CD4-positive, alpha-beta T cell (primary cell): ENCODE results near the gene SGTA. TPM values are rescaled to one million over a fixed set of nuclear protein-coding genes. Genes with fewer than 3 reads are reported as not detected.

ENCODE experiments used
- ATAC-seq: fragments of 200-7000 bp; cut with Tn5 transposase; one replicate; pipeline ENCODE4 v1.10.0; 2022; ENCODE audit warnings: mild to moderate bottlenecking; ENCODE audit not compliant: poor library complexity
- CTCF ChIA-PET: fragments of 350-600 bp; sonication (Branson Sonifier 250); formaldehyde crosslinking; loops from one replicate; lab custom pipeline; 2021; ENCODE audit warnings: antibody characterized with exemption, inconsistent platforms; lab: Charles Lee
- POLR2A ChIA-PET: fragments of 350-600 bp; sonication (Branson Sonifier 250); formaldehyde crosslinking; loops from one replicate; lab custom pipeline; 2021; ENCODE audit warnings: antibody characterized with exemption, inconsistent platforms; lab: Charles Lee
- DNase-seq, 14 experiments: peaks; one replicate each; pipeline ENCODE4 v3.0.0-alpha.2; 2013 to 2020; ENCODE audit warnings: mixed read lengths in 2 of 14
- H3K27ac ChIP-seq, 2 donors: one replicate each; pipeline versions ENCODE4 v1.5.1 to v1.7.0; 2013; ENCODE audit warnings: low read length in 2 of 2, low read depth in 1 of 2, mild to moderate bottlenecking in 1 of 2
- H3K27me3 ChIP-seq, 2 experiments: 1 replicate in 1 of 2; 2 replicates in 1 of 2; pipeline versions ENCODE4 v1.6.1 to v1.7.0; 2013; ENCODE audit warnings: low read length in 2 of 2, control low read depth in 1 of 2, mild to moderate bottlenecking in 1 of 2, moderate library complexity in 1 of 2; ENCODE audit not compliant: insufficient read depth in 2 of 2, control insufficient read depth in 1 of 2
- H3K36me3 ChIP-seq: one replicate; pipeline ENCODE4 v1.6.1; 2013; ENCODE audit warnings: low read length, control low read depth; ENCODE audit not compliant: insufficient read depth
- H3K4me1 ChIP-seq: one replicate; pipeline ENCODE4 v1.6.1; 2013; ENCODE audit warnings: low read length, control low read depth; ENCODE audit not compliant: insufficient read depth
- H3K4me3 ChIP-seq: one replicate; pipeline ENCODE4 v1.5.1; 2013; ENCODE audit warnings: mild to moderate bottlenecking, low read length, moderate library complexity
- H3K9me3 ChIP-seq, 2 experiments: 1 replicate in 1 of 2; 2 replicates in 1 of 2; pipeline versions ENCODE4 v1.6.1 to v1.7.0; 2013; ENCODE audit warnings: low read length in 2 of 2, mild to moderate bottlenecking in 2 of 2, control low read depth in 1 of 2, moderate library complexity in 1 of 2; ENCODE audit not compliant: control insufficient read depth in 1 of 2, insufficient read depth in 1 of 2
- H3K27ac Mint-ChIP-seq: one replicate; pipeline ENCODE4 v1.8.0; 2020; ENCODE audit warnings: mixed read lengths
- H3K27me3 Mint-ChIP-seq: one replicate; pipeline ENCODE4 v1.8.0; 2021; ENCODE audit warnings: mixed read lengths
- H3K36me3 Mint-ChIP-seq: one replicate; pipeline ENCODE4 v1.8.0; 2021; ENCODE audit warnings: low read depth, mixed read lengths
- H3K4me1 Mint-ChIP-seq: one replicate; pipeline ENCODE4 v1.8.0; 2021; ENCODE audit warnings: low read depth, mixed read lengths
- H3K4me3 Mint-ChIP-seq: one replicate; pipeline ENCODE4 v1.8.0; 2020; ENCODE audit warnings: mild to moderate bottlenecking, mixed read lengths
- H3K9me3 Mint-ChIP-seq: one replicate; pipeline ENCODE4 v1.8.0; 2020; ENCODE audit warnings: mixed read lengths
- intact Hi-C, 2 experiments: fragments of 100-400 bp; cut with DNase I in 1 of 2; cut with micrococcal nuclease in 1 of 2; formaldehyde crosslinking; loops; one replicate each; pipeline versions ENCODE4 v1.15.1 to v1.9.0; 2023 to 2025; cut with DNase I, micrococcal nuclease
- total RNA-seq, 174 experiments: library from RNA in 2 of 174; stranded (reverse) in 2 of 174; gene quantifications; one replicate each; pipeline ENCODE4 v1.2.3 and lab custom pipeline; 2021 to 2026
- TF ChIP-seq, protein P1 (sequence below): fragments of 200-600 bp; IDR thresholded peaks from one replicate; pipeline ENCODE4 v1.8.0; 2022; ENCODE audit warnings: antibody characterized with exemption, mild to moderate bottlenecking

The SGTA gene
- total RNA-seq, 2 experiments from 2014 or later = 28.3 to 29.7 TPM

DNA sequence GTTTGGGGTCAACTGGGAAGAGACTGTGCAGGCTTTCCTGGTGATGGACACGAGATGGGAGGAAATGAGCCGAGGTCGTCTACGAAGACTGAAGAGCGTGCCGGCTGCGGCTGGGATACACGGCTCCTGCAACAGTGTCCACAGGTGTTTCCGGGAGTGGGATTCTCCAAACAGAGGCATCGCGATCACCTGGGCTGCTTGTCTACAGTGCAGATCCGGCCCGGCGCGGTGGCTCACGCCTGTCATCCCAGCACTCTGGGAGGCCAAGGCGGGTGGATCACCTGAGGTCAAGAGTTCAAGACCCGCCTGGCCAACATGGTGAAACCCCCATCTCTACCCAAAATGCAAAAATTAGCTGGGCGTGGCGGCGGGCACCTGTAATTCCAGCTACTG is 31.6 kb downstream of the SGTA start:
- POLR2A ChIA-PET = no interaction called here
- ATAC-seq (no peak), DNase-seq (no peak)
- Mint-ChIP-seq H3K27me3 (no peaks in the 10 kb centered on the region), H3K4me1 (no peaks in the 10 kb centered on the region), H3K27ac (no peak overlapping the region), H3K36me3 (peaks cover 5% of the 10 kb centered on the region), H3K9me3 (no peaks in the 10 kb centered on the region), H3K4me3 (no peak overlapping the region)
- Histone ChIP-seq H3K36me3 (peaks cover 21% of the 10 kb centered on the region), H3K4me3 (no peak overlapping the region), H3K4me1 (peaks cover 6% of the 10 kb centered on the region), H3K9me3 (no peaks in the 10 kb centered on the region), H3K27ac (no peak overlapping the region), H3K27me3 (no peaks in the 10 kb centered on the region)
- intact Hi-C loops = no loop called here
- TF ChIP-seq, protein P1, sequence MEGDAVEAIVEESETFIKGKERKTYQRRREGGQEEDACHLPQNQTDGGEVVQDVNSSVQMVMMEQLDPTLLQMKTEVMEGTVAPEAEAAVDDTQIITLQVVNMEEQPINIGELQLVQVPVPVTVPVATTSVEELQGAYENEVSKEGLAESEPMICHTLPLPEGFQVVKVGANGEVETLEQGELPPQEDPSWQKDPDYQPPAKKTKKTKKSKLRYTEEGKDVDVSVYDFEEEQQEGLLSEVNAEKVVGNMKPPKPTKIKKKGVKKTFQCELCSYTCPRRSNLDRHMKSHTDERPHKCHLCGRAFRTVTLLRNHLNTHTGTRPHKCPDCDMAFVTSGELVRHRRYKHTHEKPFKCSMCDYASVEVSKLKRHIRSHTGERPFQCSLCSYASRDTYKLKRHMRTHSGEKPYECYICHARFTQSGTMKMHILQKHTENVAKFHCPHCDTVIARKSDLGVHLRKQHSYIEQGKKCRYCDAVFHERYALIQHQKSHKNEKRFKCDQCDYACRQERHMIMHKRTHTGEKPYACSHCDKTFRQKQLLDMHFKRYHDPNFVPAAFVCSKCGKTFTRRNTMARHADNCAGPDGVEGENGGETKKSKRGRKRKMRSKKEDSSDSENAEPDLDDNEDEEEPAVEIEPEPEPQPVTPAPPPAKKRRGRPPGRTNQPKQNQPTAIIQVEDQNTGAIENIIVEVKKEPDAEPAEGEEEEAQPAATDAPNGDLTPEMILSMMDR = no peak
- CTCF ChIA-PET = interaction anchor here (2.6 kb wide), 1 partner anchor 103 kb away, joined by 58 read pairs; no protein-coding TSS in a partner anchor

DNA sequence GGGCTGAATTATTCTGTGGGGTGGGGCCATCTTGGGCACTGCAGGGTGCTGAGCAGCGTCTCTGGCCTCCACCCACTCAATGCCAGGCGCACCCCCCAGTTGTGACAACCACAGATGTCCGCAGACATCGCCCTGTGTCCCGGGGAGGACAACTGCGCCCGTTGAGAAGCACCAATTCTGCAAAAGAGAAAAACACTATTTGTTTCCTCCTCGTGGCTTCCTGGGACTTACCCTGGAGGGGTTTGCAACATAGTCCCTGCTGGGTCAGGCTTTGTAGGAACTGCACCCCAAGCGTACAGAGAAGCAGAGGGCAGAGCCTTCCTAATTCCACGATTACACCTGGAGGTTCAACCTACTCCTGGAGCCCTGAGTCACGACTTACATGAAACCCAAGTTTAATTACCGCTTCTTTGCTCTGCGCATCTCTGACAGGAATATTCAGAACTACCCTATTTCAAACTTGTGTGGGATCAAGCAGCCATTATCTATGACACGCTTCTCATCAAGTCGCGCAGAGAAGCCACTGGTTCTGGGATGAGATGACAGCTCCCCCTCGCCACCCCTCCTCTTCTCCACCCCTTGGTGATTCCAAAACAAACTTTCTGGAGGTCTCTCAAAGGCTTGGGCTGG is 32.1 kb downstream of the SGTA start:
- H3K27me3 ChIP-seq = no peaks in the 10 kb centered on the region
- no peaks in the 10 kb centered on the region for H3K9me3 ChIP-seq
- TF ChIP-seq, protein P1 = no peak
- H3K4me3 ChIP-seq = no peak overlapping the region
- no peak overlapping the region for H3K27ac ChIP-seq
- Mint-ChIP-seq H3K4me1 (no peaks in the 10 kb centered on the region), H3K36me3 (no peaks in the 10 kb centered on the region), H3K4me3 (no peak overlapping the region), H3K9me3 (no peaks in the 10 kb centered on the region), H3K27me3 (no peaks in the 10 kb centered on the region), H3K27ac (no peak overlapping the region)
- ChIA-PET POLR2A (no interaction called here), CTCF (interaction anchor here (2.6 kb wide), 1 partner anchor 103 kb away, joined by 58 read pairs; no protein-coding TSS in a partner anchor)
- no peak for DNase-seq
- intact Hi-C loops = no loop called here
- peaks cover 20% of the 10 kb centered on the region for H3K36me3 ChIP-seq
- H3K4me1 ChIP-seq = peaks cover 6% of the 10 kb centered on the region
- ATAC-seq = no peak

DNA sequence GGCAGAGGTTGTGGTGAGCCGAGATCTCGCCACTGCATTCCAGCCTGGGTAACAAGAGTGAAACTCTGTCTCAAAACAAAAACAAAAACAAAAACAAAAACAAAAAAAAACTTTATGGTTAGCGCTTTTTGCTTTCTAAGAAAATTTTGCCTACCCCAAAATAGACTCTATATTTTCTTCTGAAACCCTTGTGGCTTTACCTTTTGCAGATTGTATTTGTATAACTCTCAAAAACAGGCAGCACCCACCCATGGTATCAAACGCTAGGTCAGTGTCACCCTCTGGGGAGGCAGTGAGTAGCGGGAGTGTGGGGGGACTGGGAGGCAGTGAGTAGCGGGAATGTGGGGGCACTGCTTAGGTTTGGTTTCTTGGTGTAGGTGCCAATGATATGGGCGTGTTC is 35.7 kb downstream of the SGTA start:
- intact Hi-C loops = no loop called here

More for the DNA sequence above, 35.7 kb downstream of the SGTA start:
- no peaks in the 10 kb centered on the region for H3K9me3 Mint-ChIP-seq
- ChIA-PET CTCF (no interaction called here), POLR2A (no interaction called here)
- no peak overlapping the region for H3K4me3 ChIP-seq
- H3K36me3 Mint-ChIP-seq = no peaks in the 10 kb centered on the region
- H3K27ac ChIP-seq = no peak overlapping the region
- no peak overlapping the region for H3K4me3 Mint-ChIP-seq
- no peak overlapping the region for H3K27ac Mint-ChIP-seq
- H3K4me1 Mint-ChIP-seq = no peaks in the 10 kb centered on the region
- no peaks in the 10 kb centered on the region for H3K9me3 ChIP-seq
- H3K27me3 Mint-ChIP-seq = peaks cover 15% of the 10 kb centered on the region
- H3K4me1 ChIP-seq = peaks cover 6% of the 10 kb centered on the region
- DNase-seq (no peak), ATAC-seq (no peak)
- H3K27me3 ChIP-seq = no peaks in the 10 kb centered on the region
- no peaks in the 10 kb centered on the region for H3K36me3 ChIP-seq
- TF ChIP-seq, protein P1 = no peak
